Karpas-422 (cell line): ENCODE data around the gene ALG12. TPM values are rescaled to one million over a fixed set of nuclear protein-coding genes. Genes with fewer than 3 reads are reported as not detected.

Experiments used
- DNase-seq: peaks from one replicate; pipeline ENCODE4 v3.0.0-alpha.2; 2015
- H2AFZ ChIP-seq: fragments of 200-600 bp; sonication (generic); 2 replicates; pipeline ENCODE4 v1.6.1; 2014; ENCODE audit warnings: antibody characterized with exemption, low read length, mixed read lengths
- H3K27ac ChIP-seq: fragments of 200-600 bp; sonication (generic); 2 replicates; pipeline ENCODE4 v1.5.1; 2014; ENCODE audit warnings: mild to moderate bottlenecking, low read length, moderate library complexity
- H3K27me3 ChIP-seq: fragments of 200-600 bp; sonication (generic); 2 replicates; pipeline ENCODE4 v1.6.1; 2014; ENCODE audit warnings: low read length, mixed read lengths
- H3K36me3 ChIP-seq: fragments of 200-600 bp; sonication (generic); 2 replicates; pipeline ENCODE4 v1.6.1; 2014; ENCODE audit warnings: low read length, mixed read lengths; ENCODE audit not compliant: insufficient read depth
- H3K4me1 ChIP-seq: fragments of 200-600 bp; sonication (generic); 2 replicates; pipeline ENCODE4 v1.6.1; 2014; ENCODE audit warnings: mild to moderate bottlenecking, low read length, mixed read lengths
- H3K4me2 ChIP-seq: fragments of 200-600 bp; sonication (generic); 2 replicates; pipeline ENCODE4 v1.6.1; 2014; ENCODE audit warnings: low read length, low read depth, mild to moderate bottlenecking; ENCODE audit not compliant: poor library complexity, severe bottlenecking
- H3K4me3 ChIP-seq: fragments of 200-600 bp; sonication (generic); 2 replicates; pipeline ENCODE4 v1.5.1; 2014; ENCODE audit warnings: mild to moderate bottlenecking, antibody characterized with exemption, low read length, mixed read lengths
- H3K79me2 ChIP-seq: fragments of 200-600 bp; sonication (generic); 2 replicates; pipeline ENCODE4 v1.6.1; 2014; ENCODE audit warnings: mild to moderate bottlenecking, low read length, mixed read lengths
- H3K9ac ChIP-seq: fragments of 200-600 bp; sonication (generic); 2 replicates; pipeline ENCODE4 v1.6.0; 2014; ENCODE audit warnings: low read length
- H3K9me2 ChIP-seq: fragments of 200-600 bp; sonication (generic), shearing (Covaris generic); replicated peaks from 2 replicates; pipeline ENCODE4 v1.6.0; 2014; ENCODE audit warnings: mild to moderate bottlenecking, low read length, moderate library complexity; ENCODE audit not compliant: insufficient read depth
- H3K9me3 ChIP-seq: fragments of 300-700, 200-600 bp; sonication (generic); 2 replicates; pipeline ENCODE4 v1.6.1; 2014; ENCODE audit warnings: low read length, mixed read lengths
- H4K20me1 ChIP-seq: fragments of 200-600 bp; sonication (generic); 2 replicates; pipeline ENCODE4 v1.6.1; 2014; ENCODE audit warnings: mild to moderate bottlenecking, antibody characterized with exemption, low read length, low read depth; ENCODE audit not compliant: insufficient read depth
- total RNA-seq: library from RNA; depleted of rRNA; stranded (reverse); fragments of >200 nt; shearing (Covaris generic); gene quantifications from 2 replicates; pipeline ENCODE4 v1.2.3, GENCODE V29; 2014; ENCODE audit warnings: low replicate concordance

Gene ALG12
- total RNA-seq, 1 experiment from 2014 or later = 4.7 TPM

- Histone ChIP-seq H3K27me3 (no peaks in the 10 kb centered on the region), H3K36me3 (peaks cover 16% of the 10 kb centered on the region; the same call in 1 of the 2 replicates), H3K4me1 (no peaks in the 10 kb centered on the region), H3K4me3 (no peak overlapping the region), H3K4me2 (no peak overlapping the region), H3K9me3 (peaks cover 9% of the 10 kb centered on the region), H2AFZ (no peak overlapping the region), H3K27ac (no peak overlapping the region), H3K9ac (no peak overlapping the region), H4K20me1 (no peaks in the 10 kb centered on the region; the same call in 1 of the 2 replicates), H3K79me2 (peaks cover 100% of the 10 kb centered on the region), H3K9me2 (no peaks in the 10 kb centered on the region)
- no peak for DNase-seq
These were observed 53.1 kb downstream of the ALG12 start for GRCh38 chr22:49865156-49865555.

GRCh38 chr22:49863931-49864330 is 54.3 kb downstream of the ALG12 start:
- peaks cover 100% of the 10 kb centered on the region for H3K79me2 ChIP-seq
- no peak overlapping the region for H3K27ac ChIP-seq
- H3K9me2 ChIP-seq = no peaks in the 10 kb centered on the region
- H3K9ac ChIP-seq = no peak overlapping the region
- H3K4me3 ChIP-seq = no peak overlapping the region
- no peaks in the 10 kb centered on the region for H3K4me1 ChIP-seq
- peaks cover 16% of the 10 kb centered on the region; the same call in 1 of the 2 replicates for H3K36me3 ChIP-seq
- 0 out of 2 replicates have a peak, but pooled peaks cover 3% of the 10 kb centered on the region for H4K20me1 ChIP-seq
- H2AFZ ChIP-seq = no peak overlapping the region
- no peaks in the 10 kb centered on the region for H3K27me3 ChIP-seq
- no peak overlapping the region for H3K4me2 ChIP-seq
- peaks cover 3% of the 10 kb centered on the region; the same call in 1 of the 2 replicates for H3K9me3 ChIP-seq
- DNase-seq = no peak

GRCh38 chr22:49862496-49862776 is 55.8 kb downstream of the ALG12 start:
- Histone ChIP-seq H3K9ac (no peak overlapping the region), H3K36me3 (peaks cover 9% of the 10 kb centered on the region; the same call in 1 of the 2 replicates), H3K4me2 (no peak overlapping the region), H3K9me2 (no peaks in the 10 kb centered on the region), H4K20me1 (0 out of 2 replicates have a peak, but pooled peaks cover 6% of the 10 kb centered on the region), H3K4me3 (no peak overlapping the region), H2AFZ (no peak overlapping the region), H3K9me3 (peaks cover 3% of the 10 kb centered on the region; the same call in 1 of the 2 replicates), H3K27ac (no peak overlapping the region), H3K4me1 (no peaks in the 10 kb centered on the region), H3K79me2 (peaks cover 100% of the 10 kb centered on the region), H3K27me3 (no peaks in the 10 kb centered on the region)
- no peak for DNase-seq

GRCh38 chr22:49861642-49862495 is 56.4 kb downstream of the ALG12 start:
- Histone ChIP-seq H3K4me1 (no peaks in the 10 kb centered on the region), H2AFZ (no peak overlapping the region), H3K9me3 (no peaks in the 10 kb centered on the region), H3K9ac (no peak overlapping the region), H3K4me3 (no peak overlapping the region), H3K4me2 (no peak overlapping the region), H3K9me2 (no peaks in the 10 kb centered on the region), H3K27me3 (no peaks in the 10 kb centered on the region), H3K27ac (no peak overlapping the region), H4K20me1 (0 out of 2 replicates have a peak, but pooled peaks cover 6% of the 10 kb centered on the region), H3K79me2 (peaks cover 100% of the 10 kb centered on the region), H3K36me3 (0 out of 2 replicates have a peak, but pooled peaks cover 5% of the 10 kb centered on the region)
- DNase-seq = no peak

- no peak overlapping the region for H3K4me2 ChIP-seq
- no peaks in the 10 kb centered on the region for H3K9me3 ChIP-seq
- no peak overlapping the region for H2AFZ ChIP-seq
- no peak for DNase-seq
- no peak overlapping the region for H3K4me3 ChIP-seq
- no peaks in the 10 kb centered on the region for H3K9me2 ChIP-seq
- no peaks in the 10 kb centered on the region for H3K27me3 ChIP-seq
- peaks cover 27% of the 10 kb centered on the region; the same call in 1 of the 2 replicates for H4K20me1 ChIP-seq
- peaks cover 12% of the 10 kb centered on the region for H3K4me1 ChIP-seq
- H3K27ac ChIP-seq = no peak overlapping the region
- no peak overlapping the region for H3K9ac ChIP-seq
- no peaks in the 10 kb centered on the region for H3K36me3 ChIP-seq
- H3K79me2 ChIP-seq = peaks cover 97% of the 10 kb centered on the region
These were observed 59.4 kb downstream of the ALG12 start for GRCh38 chr22:49858827-49859226.

GRCh38 chr22:49856766-49857618 is 61.2 kb downstream of the ALG12 start:
- no peaks in the 10 kb centered on the region for H3K36me3 ChIP-seq
- no peak overlapping the region for H3K9ac ChIP-seq
- H3K4me3 ChIP-seq = no peak overlapping the region
- H3K9me3 ChIP-seq = no peaks in the 10 kb centered on the region
- H3K27me3 ChIP-seq = no peaks in the 10 kb centered on the region
- H4K20me1 ChIP-seq = peaks cover 27% of the 10 kb centered on the region; the same call in 1 of the 2 replicates
- peaks cover 79% of the 10 kb centered on the region for H3K79me2 ChIP-seq
- no peak overlapping the region for H3K27ac ChIP-seq
- H2AFZ ChIP-seq = no peak overlapping the region
- H3K9me2 ChIP-seq = no peaks in the 10 kb centered on the region
- no peak for DNase-seq
- H3K4me1 ChIP-seq = peaks cover 22% of the 10 kb centered on the region
- no peak overlapping the region for H3K4me2 ChIP-seq

- H4K20me1 ChIP-seq = peaks cover 27% of the 10 kb centered on the region; the same call in 1 of the 2 replicates
- no peak overlapping the region for H3K4me3 ChIP-seq
- peaks cover 72% of the 10 kb centered on the region for H3K79me2 ChIP-seq
- H3K36me3 ChIP-seq = no peaks in the 10 kb centered on the region
- no peak overlapping the region for H3K4me2 ChIP-seq
- H3K4me1 ChIP-seq = peaks cover 22% of the 10 kb centered on the region
- H3K27ac ChIP-seq = no peak overlapping the region
- no peak overlapping the region for H2AFZ ChIP-seq
- DNase-seq = no peak
- no peak overlapping the region for H3K9ac ChIP-seq
- no peaks in the 10 kb centered on the region for H3K9me2 ChIP-seq
- H3K9me3 ChIP-seq = no peaks in the 10 kb centered on the region
- H3K27me3 ChIP-seq = no peaks in the 10 kb centered on the region
These were observed 61.9 kb downstream of the ALG12 start for GRCh38 chr22:49856343-49856742.
